Ovary (tissue), 3 donors: ENCODE measurements around the gene DTX2.
"Not testable (repeated sequence)": the region's sequence is repeated elsewhere in the genome, so short reads cannot be mapped to it uniquely, and the experiment has no call there.

ENCODE experiments used
- EP300 ChIP-seq: sonication (generic); formaldehyde crosslinking; IDR thresholded peaks from one replicate; pipeline ENCODE4 v1.6.1; 2017; ENCODE audit warnings: antibody characterized with exemption
- POLR2A ChIP-seq: fragments of 450-650 bp; IDR thresholded peaks from one replicate; pipeline ENCODE4 v1.6.1; 2017; ENCODE audit warnings: antibody characterized with exemption, mild to moderate bottlenecking, moderate library complexity
- TF ChIP-seq, protein P1 (sequence below), 3 donors: fragments of 450-650 bp in 2 of 3; fragments of 200-600 bp in 1 of 3; IDR thresholded peaks; one replicate each; pipeline versions ENCODE4 v1.5.1 to v1.8.0; 2016 to 2022; ENCODE audit warnings: antibody characterized with exemption in 3 of 3, mild to moderate bottlenecking in 1 of 3
- donor health status: DM: no; HTN: no; CAD: no.

DNA sequence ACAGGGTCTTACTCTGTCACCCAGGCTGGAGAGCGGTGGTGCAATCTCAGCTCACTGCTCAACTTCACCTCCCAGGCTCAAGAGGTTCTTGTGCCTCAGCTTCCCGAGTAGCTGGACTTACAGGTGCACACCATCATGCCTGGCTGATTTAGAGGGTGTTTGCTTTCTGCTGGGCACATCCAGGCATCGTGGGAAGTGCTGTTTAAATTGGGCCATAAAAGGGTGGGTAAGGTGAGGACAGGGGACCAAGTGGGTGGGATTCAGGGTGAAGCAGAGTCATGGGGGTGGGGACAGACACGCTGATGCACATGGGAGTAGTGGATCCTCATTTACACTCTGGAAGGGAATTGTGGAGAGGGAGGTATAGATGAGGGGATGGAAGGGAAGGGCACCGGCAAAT is 3.5 kb downstream of the DTX2 start:
- TF ChIP-seq, protein P1, sequence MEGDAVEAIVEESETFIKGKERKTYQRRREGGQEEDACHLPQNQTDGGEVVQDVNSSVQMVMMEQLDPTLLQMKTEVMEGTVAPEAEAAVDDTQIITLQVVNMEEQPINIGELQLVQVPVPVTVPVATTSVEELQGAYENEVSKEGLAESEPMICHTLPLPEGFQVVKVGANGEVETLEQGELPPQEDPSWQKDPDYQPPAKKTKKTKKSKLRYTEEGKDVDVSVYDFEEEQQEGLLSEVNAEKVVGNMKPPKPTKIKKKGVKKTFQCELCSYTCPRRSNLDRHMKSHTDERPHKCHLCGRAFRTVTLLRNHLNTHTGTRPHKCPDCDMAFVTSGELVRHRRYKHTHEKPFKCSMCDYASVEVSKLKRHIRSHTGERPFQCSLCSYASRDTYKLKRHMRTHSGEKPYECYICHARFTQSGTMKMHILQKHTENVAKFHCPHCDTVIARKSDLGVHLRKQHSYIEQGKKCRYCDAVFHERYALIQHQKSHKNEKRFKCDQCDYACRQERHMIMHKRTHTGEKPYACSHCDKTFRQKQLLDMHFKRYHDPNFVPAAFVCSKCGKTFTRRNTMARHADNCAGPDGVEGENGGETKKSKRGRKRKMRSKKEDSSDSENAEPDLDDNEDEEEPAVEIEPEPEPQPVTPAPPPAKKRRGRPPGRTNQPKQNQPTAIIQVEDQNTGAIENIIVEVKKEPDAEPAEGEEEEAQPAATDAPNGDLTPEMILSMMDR (IDR thresholded peaks at IDR 0.05): not testable (repeated sequence)
- not testable (repeated sequence) for TF ChIP-seq EP300, POLR2A
